ENCODE data around the gene CFAP65. TPM values are rescaled to one million over a fixed set of nuclear protein-coding genes. Genes with fewer than 3 reads are reported as not detected.

The CFAP65 gene
- total and polyA plus RNA-seq, 2 of the 13 experiments (the other 11 are each of a cell fraction or from before 2014, with no cell fraction given), result 0.05 TPM; not detected in 1

DNA sequence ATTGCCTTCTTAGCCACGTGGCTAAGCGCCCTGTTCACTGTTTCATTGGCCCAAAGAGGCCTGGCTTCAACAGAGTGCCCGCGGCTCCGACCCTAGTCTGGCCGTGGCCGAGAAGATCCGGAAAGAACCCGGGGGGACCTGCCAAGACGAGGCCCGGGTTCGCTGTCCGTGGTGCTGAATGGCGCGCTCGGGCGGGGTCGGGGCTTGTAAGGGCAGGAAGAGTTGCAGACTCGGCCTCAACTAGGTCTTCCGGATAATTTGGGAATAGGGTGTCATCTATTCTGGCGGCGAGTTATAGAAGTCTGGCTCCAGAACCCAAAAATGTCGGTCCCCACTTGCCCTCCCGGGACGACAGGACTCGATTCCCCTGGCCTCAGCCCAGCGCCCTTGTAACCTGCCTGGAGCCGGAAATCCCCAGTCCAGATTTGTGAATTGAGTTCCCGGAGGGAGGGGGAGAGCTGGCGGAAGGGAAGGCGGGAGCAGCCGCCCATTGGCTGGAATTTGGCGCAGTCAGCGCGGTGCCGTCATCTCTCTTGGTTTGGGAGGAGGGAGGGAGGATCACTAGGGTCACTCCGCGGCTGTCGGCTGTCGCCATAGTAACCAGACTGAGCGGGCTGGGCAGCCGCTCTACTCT, 78.3 kb downstream of the CFAP65 start (continued):
- TF ChIP-seq ZNF317 (CRISPR knock-in tag; IDR thresholded peaks at IDR 0.05) (peak; percentile 78; the same call in 1 of the 2 replicates), ZFAT (CRISPR knock-in tag; conservative IDR thresholded peaks at IDR 0.05) (peak; percentile 80; the same call in 1 of the 2 replicates), SALL1 (CRISPR knock-in tag; IDR thresholded peaks at IDR 0.05) (peak; percentile 97), NFATC3 (CRISPR knock-in tag; IDR thresholded peaks at IDR 0.05) (no peak), PCBP2 (optimal IDR thresholded peaks at IDR 0.05; ENCODE audit: low read depth, low read length, poor library complexity, severe bottlenecking) (no peak), RXRB (CRISPR knock-in tag; IDR thresholded peaks at IDR 0.05; ENCODE audit: borderline replicate concordance) (peak; percentile 81), ATAD3A (CRISPR knock-in tag; IDR thresholded peaks at IDR 0.05) (no peak), PRMT3 (CRISPR knock-in tag; IDR thresholded peaks at IDR 0.05; ENCODE audit: borderline replicate concordance, low read depth) (peak; percentile 82), SPEN (CRISPR knock-in tag; IDR thresholded peaks at IDR 0.05; ENCODE audit: low read depth) (peak; percentile 43; the same call in 1 of the 2 replicates), RXRA (CRISPR knock-in tag; IDR thresholded peaks at IDR 0.05) (peak; percentile 39; the same call in 1 of the 2 replicates), ZNF292 (CRISPR knock-in tag; IDR thresholded peaks at IDR 0.05; ENCODE audit: borderline replicate concordance, low read depth) (no peak), RAD51 (IDR thresholded peaks at IDR 0.05; ENCODE audit: borderline replicate concordance) (no peak), EHMT2 (IDR thresholded peaks at IDR 0.05; ENCODE audit: borderline replicate concordance, low read depth, low read length) (peak; percentile 99), ZNF382 (CRISPR knock-in tag; IDR thresholded peaks at IDR 0.05; ENCODE audit: borderline replicate concordance) (no peak), MBD4 (IDR thresholded peaks at IDR 0.05; ENCODE audit: borderline replicate concordance, low read length) (no peak), ZNF841 (CRISPR knock-in tag; IDR thresholded peaks at IDR 0.05; ENCODE audit: borderline replicate concordance) (no peak), ZNF703 (CRISPR knock-in tag; IDR thresholded peaks at IDR 0.05; ENCODE audit: borderline replicate concordance) (no peak), ZNF605 (CRISPR knock-in tag; IDR thresholded peaks at IDR 0.05) (peak; percentile 90)
- TF ChIP-seq, protein P1, sequence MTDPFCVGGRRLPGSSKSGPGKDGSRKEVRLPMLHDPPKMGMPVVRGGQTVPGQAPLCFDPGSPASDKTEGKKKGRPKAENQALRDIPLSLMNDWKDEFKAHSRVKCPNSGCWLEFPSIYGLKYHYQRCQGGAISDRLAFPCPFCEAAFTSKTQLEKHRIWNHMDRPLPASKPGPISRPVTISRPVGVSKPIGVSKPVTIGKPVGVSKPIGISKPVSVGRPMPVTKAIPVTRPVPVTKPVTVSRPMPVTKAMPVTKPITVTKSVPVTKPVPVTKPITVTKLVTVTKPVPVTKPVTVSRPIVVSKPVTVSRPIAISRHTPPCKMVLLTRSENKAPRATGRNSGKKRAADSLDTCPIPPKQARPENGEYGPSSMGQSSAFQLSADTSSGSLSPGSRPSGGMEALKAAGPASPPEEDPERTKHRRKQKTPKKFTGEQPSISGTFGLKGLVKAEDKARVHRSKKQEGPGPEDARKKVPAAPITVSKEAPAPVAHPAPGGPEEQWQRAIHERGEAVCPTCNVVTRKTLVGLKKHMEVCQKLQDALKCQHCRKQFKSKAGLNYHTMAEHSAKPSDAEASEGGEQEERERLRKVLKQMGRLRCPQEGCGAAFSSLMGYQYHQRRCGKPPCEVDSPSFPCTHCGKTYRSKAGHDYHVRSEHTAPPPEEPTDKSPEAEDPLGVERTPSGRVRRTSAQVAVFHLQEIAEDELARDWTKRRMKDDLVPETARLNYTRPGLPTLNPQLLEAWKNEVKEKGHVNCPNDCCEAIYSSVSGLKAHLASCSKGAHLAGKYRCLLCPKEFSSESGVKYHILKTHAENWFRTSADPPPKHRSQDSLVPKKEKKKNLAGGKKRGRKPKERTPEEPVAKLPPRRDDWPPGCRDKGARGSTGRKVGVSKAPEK (CRISPR knock-in tag; IDR thresholded peaks at IDR 0.05; ENCODE audit: borderline replicate concordance), result no peak
- TF ChIP-seq, protein P2, sequence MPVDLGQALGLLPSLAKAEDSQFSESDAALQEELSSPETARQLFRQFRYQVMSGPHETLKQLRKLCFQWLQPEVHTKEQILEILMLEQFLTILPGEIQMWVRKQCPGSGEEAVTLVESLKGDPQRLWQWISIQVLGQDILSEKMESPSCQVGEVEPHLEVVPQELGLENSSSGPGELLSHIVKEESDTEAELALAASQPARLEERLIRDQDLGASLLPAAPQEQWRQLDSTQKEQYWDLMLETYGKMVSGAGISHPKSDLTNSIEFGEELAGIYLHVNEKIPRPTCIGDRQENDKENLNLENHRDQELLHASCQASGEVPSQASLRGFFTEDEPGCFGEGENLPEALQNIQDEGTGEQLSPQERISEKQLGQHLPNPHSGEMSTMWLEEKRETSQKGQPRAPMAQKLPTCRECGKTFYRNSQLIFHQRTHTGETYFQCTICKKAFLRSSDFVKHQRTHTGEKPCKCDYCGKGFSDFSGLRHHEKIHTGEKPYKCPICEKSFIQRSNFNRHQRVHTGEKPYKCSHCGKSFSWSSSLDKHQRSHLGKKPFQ (CRISPR knock-in tag; IDR thresholded peaks at IDR 0.05; ENCODE audit: insufficient replicate concordance), result peak; percentile 77
- TF ChIP-seq, protein P3, sequence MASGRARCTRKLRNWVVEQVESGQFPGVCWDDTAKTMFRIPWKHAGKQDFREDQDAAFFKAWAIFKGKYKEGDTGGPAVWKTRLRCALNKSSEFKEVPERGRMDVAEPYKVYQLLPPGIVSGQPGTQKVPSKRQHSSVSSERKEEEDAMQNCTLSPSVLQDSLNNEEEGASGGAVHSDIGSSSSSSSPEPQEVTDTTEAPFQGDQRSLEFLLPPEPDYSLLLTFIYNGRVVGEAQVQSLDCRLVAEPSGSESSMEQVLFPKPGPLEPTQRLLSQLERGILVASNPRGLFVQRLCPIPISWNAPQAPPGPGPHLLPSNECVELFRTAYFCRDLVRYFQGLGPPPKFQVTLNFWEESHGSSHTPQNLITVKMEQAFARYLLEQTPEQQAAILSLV (CRISPR knock-in tag; IDR thresholded peaks at IDR 0.05; ENCODE audit: borderline replicate concordance), result peak; percentile 89
- TF ChIP-seq, protein P4, sequence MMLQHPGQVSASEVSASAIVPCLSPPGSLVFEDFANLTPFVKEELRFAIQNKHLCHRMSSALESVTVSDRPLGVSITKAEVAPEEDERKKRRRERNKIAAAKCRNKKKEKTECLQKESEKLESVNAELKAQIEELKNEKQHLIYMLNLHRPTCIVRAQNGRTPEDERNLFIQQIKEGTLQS (CRISPR knock-in tag; IDR thresholded peaks at IDR 0.05), result 0 out of 2 replicates have a peak, but pooled peaks have one; percentile 23
- TF ChIP-seq, protein P5, sequence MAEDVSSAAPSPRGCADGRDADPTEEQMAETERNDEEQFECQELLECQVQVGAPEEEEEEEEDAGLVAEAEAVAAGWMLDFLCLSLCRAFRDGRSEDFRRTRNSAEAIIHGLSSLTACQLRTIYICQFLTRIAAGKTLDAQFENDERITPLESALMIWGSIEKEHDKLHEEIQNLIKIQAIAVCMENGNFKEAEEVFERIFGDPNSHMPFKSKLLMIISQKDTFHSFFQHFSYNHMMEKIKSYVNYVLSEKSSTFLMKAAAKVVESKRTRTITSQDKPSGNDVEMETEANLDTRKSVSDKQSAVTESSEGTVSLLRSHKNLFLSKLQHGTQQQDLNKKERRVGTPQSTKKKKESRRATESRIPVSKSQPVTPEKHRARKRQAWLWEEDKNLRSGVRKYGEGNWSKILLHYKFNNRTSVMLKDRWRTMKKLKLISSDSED (CRISPR knock-in tag; IDR thresholded peaks at IDR 0.05), result no peak

All from HepG2 (cell line).